Measurements from ENCODE around the gene ITIH5. TPM values are rescaled to one million over a fixed set of nuclear protein-coding genes. Genes with fewer than 3 reads are reported as not detected.

Gene ITIH5
- total and polyA plus RNA-seq, 2 of the 13 experiments (the other 11 are each of a cell fraction or from before 2014, with no cell fraction given) = 4.7 to 8.9 TPM

DNA sequence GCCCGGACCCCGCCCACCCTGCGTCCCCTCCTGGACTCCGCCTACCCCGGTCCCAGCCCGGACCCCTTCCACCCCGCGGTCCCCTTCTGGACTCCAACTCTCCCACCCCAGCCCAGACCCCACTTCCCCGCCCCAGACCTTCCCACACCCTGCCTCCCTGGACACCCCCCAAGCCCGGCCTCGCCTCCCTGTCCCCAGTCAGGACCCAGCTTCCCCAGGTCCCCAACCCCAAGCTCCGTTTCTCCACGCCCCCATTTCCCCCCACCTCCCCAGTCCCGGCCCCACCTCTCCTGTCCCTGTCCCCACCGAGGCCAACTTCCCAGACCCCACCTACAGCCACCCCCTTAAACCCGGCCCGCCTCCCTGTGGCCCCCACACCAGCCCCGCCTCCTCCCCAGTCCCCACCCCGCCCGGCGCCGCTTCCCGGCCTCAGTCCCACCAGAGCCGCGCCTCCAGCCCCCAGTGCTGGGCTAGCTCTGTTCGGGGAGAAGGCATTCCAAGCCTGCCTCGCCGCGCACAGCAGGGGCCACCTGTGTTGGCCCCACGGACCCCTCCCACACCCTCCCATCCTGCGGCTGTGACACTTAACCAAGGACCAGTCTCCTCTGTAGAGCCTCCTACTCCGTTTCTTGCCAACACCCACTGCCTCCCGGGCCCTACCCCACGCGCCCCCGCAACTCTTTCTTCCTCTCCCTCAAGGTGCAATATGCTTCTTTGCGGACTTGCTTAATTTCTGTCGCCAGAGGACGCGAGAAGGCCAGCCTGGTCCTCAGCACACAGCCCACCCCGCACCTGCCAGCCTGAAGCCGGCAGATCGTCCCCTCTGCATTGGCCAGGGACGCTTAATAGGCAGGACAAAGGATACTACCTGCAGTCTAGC, 736 bp upstream of the ITIH5 start:
- BruUV-seq (replicated peaks) = no TSS peak
- WGBS (ENCODE audit: low lambda C conversion rate) = under 1% methylated on average over 38 of the region's 44 CpGs
- Histone ChIP-seq H3K27me3 (ENCODE audit: control insufficient read depth in 1 of 2, insufficient read depth in 2 of 2, low read length in 2 of 2) (peaks cover 0 to 26% of the 10 kb centered on the region in 2 experiments; a peak in 3 of 5 replicates), H3K4me1 (ENCODE audit: insufficient read depth, low read length) (peaks cover 21% of the 10 kb centered on the region), H2AFZ (ENCODE audit: low read length) (no peak overlapping the region), H3K9me3 (ENCODE audit: low read length) (no peaks in the 10 kb centered on the region), H3K4me2 (ENCODE audit: low read depth, low read length) (peak overlapping the region; percentile 83), H3K79me2 (ENCODE audit: insufficient read depth, low read length) (no peaks in the 10 kb centered on the region), H3K4me3 (replicated peaks in 1 of 3; ENCODE audit: insufficient read depth in 1 of 3, low read depth in 2 of 3, low read length in 3 of 3) (peak overlapping the region; percentile 36 to 69 (median 61); a peak in 4 of 6 replicates), H3K36me3 (replicated peaks in 1 of 2; ENCODE audit: control insufficient read depth in 1 of 2, insufficient read depth in 2 of 2, low read length in 2 of 2) (no peaks in the 10 kb centered on the region), H4K20me1 (ENCODE audit: insufficient read depth, low read length) (no peaks in the 10 kb centered on the region), H3K27ac (ENCODE audit: extremely low read length, insufficient read depth, low read length) (no peak overlapping the region), H3K9ac (ENCODE audit: insufficient read depth, low read depth, low read length) (no peak overlapping the region)
- ChIA-PET CTCF (ENCODE audit: low intra/inter-chr PET ratio, low total read pairs) (no interaction called here), POLR2A (interaction anchor here (1.0 to 2.9 kb wide), 6 partner anchors 18 to 106 kb away, joined by 3 to 18 read pairs (median 8); partner anchors contain the start of gene ITIH2)
- FAIRE-seq (no peak), DNase-seq (ENCODE audit: low spot score) (peak; percentile 10), ATAC-seq (peak; percentile 79)
- TF ChIP-seq, protein P1, sequence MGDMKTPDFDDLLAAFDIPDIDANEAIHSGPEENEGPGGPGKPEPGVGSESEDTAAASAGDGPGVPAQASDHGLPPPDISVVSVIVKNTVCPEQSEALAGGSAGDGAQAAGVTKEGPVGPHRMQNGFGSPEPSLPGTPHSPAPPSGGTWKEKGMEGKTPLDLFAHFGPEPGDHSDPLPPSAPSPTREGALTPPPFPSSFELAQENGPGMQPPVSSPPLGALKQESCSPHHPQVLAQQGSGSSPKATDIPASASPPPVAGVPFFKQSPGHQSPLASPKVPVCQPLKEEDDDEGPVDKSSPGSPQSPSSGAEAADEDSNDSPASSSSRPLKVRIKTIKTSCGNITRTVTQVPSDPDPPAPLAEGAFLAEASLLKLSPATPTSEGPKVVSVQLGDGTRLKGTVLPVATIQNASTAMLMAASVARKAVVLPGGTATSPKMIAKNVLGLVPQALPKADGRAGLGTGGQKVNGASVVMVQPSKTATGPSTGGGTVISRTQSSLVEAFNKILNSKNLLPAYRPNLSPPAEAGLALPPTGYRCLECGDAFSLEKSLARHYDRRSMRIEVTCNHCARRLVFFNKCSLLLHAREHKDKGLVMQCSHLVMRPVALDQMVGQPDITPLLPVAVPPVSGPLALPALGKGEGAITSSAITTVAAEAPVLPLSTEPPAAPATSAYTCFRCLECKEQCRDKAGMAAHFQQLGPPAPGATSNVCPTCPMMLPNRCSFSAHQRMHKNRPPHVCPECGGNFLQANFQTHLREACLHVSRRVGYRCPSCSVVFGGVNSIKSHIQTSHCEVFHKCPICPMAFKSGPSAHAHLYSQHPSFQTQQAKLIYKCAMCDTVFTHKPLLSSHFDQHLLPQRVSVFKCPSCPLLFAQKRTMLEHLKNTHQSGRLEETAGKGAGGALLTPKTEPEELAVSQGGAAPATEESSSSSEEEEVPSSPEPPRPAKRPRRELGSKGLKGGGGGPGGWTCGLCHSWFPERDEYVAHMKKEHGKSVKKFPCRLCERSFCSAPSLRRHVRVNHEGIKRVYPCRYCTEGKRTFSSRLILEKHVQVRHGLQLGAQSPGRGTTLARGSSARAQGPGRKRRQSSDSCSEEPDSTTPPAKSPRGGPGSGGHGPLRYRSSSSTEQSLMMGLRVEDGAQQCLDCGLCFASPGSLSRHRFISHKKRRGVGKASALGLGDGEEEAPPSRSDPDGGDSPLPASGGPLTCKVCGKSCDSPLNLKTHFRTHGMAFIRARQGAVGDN (CRISPR knock-in tag; IDR thresholded peaks at IDR 0.05) = peak; percentile 12; the same call in 1 of the 2 replicates
- TF ChIP-seq ZSCAN12 (CRISPR knock-in tag; IDR thresholded peaks at IDR 0.05) (no peak), STAG1 (CRISPR knock-in tag; IDR thresholded peaks at IDR 0.05) (peak; percentile 31; the same call in 1 of the 2 replicates)
- TF ChIP-seq, protein P2, sequence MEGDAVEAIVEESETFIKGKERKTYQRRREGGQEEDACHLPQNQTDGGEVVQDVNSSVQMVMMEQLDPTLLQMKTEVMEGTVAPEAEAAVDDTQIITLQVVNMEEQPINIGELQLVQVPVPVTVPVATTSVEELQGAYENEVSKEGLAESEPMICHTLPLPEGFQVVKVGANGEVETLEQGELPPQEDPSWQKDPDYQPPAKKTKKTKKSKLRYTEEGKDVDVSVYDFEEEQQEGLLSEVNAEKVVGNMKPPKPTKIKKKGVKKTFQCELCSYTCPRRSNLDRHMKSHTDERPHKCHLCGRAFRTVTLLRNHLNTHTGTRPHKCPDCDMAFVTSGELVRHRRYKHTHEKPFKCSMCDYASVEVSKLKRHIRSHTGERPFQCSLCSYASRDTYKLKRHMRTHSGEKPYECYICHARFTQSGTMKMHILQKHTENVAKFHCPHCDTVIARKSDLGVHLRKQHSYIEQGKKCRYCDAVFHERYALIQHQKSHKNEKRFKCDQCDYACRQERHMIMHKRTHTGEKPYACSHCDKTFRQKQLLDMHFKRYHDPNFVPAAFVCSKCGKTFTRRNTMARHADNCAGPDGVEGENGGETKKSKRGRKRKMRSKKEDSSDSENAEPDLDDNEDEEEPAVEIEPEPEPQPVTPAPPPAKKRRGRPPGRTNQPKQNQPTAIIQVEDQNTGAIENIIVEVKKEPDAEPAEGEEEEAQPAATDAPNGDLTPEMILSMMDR (CRISPR knock-in tag; IDR thresholded peaks at IDR 0.05) = peak; percentile 53; the same call in 1 of the 2 replicates
- TF ChIP-seq, protein P3, sequence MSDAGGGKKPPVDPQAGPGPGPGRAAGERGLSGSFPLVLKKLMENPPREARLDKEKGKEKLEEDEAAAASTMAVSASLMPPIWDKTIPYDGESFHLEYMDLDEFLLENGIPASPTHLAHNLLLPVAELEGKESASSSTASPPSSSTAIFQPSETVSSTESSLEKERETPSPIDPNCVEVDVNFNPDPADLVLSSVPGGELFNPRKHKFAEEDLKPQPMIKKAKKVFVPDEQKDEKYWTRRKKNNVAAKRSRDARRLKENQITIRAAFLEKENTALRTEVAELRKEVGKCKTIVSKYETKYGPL (CRISPR knock-in tag; IDR thresholded peaks at IDR 0.05) = no peak
- TF ChIP-seq, protein P4, sequence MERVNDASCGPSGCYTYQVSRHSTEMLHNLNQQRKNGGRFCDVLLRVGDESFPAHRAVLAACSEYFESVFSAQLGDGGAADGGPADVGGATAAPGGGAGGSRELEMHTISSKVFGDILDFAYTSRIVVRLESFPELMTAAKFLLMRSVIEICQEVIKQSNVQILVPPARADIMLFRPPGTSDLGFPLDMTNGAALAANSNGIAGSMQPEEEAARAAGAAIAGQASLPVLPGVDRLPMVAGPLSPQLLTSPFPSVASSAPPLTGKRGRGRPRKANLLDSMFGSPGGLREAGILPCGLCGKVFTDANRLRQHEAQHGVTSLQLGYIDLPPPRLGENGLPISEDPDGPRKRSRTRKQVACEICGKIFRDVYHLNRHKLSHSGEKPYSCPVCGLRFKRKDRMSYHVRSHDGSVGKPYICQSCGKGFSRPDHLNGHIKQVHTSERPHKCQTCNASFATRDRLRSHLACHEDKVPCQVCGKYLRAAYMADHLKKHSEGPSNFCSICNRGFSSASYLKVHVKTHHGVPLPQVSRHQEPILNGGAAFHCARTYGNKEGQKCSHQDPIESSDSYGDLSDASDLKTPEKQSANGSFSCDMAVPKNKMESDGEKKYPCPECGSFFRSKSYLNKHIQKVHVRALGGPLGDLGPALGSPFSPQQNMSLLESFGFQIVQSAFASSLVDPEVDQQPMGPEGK (CRISPR knock-in tag; IDR thresholded peaks at IDR 0.05) = 0 out of 2 replicates have a peak, but pooled peaks have one; percentile 9
- intact Hi-C loops (cut with micrococcal nuclease; ENCODE audit: unreplicated experiment) (loop anchor here (5.0 kb wide), 1 partner anchor 140 kb away; no protein-coding TSS in a partner anchor), in situ Hi-C loops (cut with HindIII; ENCODE audit: extremely low pct_ligation_motif_present, low pct_unique_long_range_greater_than_20kb) (loop anchor here (10.0 kb wide), 1 partner anchor 123 kb away; no protein-coding TSS in a partner anchor)
